GM10248 (cell line): ENCODE data around the gene SPRYD3.

ENCODE experiments used
- CTCF ChIA-PET: fragments of 300-600 bp; sonication (Branson Sonifier 250); formaldehyde crosslinking; extraction: SDS; loops from one replicate; lab custom pipeline; 2021; ENCODE audit warnings: antibody characterized with exemption; lab: Yijun Ruan, JAX
- POLR2A ChIA-PET: fragments of 350-650 bp; sonication (Branson Sonifier 250); formaldehyde crosslinking; extraction: SDS; loops from one replicate; lab custom pipeline; 2020; ENCODE audit warnings: antibody characterized with exemption; lab: Yijun Ruan, JAX
- DNase-seq: peaks from one replicate; pipeline ENCODE4 v3.0.0; 2012; ENCODE audit errors: extremely low spot score
- CTCF ChIP-seq: IDR thresholded peaks from 2 replicates; pipeline ENCODE4 v1.5.1; 2012; ENCODE audit warnings: mild to moderate bottlenecking, low read depth; ENCODE audit errors: extremely low read depth, missing control alignments, control extremely low read depth

Gene SPRYD3

GRCh38 chr12:53107122-53107521 is 27.9 kb upstream of the SPRYD3 start:
- ChIA-PET CTCF (interaction anchor here (17.2 kb wide), 1 partner anchor 39 kb away, joined by 294 read pairs; no protein-coding TSS in a partner anchor), POLR2A (no interaction called here)
- DNase-seq = no peak
- no peak for TF ChIP-seq CTCF

GRCh38 chr12:53105712-53106439 is 26.7 kb upstream of the SPRYD3 start:
- ChIA-PET POLR2A (interaction anchor here (0.6 kb wide), 1 partner anchor 49 kb away, joined by 3 read pairs; no protein-coding TSS in a partner anchor), CTCF (interaction anchor here (1.1 to 17.2 kb wide), 3 partner anchors 38 to 58 kb away, joined by 3 to 294 read pairs (median 4); no protein-coding TSS in a partner anchor)
- no peak for TF ChIP-seq CTCF

GRCh38 chr12:53105256-53105655 is 26.1 kb upstream of the SPRYD3 start:
- TF ChIP-seq CTCF = no peak
- DNase-seq = no peak
- CTCF ChIA-PET = interaction anchor here (1.1 to 17.2 kb wide), 3 partner anchors 38 to 58 kb away, joined by 3 to 294 read pairs (median 4); no protein-coding TSS in a partner anchor
- POLR2A ChIA-PET = interaction anchor here (0.6 kb wide), 1 partner anchor 50 kb away, joined by 3 read pairs; no protein-coding TSS in a partner anchor

More at GRCh38 chr12:53105712-53106439, 26.7 kb upstream of the SPRYD3 start:
- DNase-seq = no peak

- ChIA-PET CTCF (interaction anchor here (1.6 to 17.2 kb wide), 4 partner anchors 23 to 36 kb away, joined by 4 to 294 read pairs (median 6); partner anchors contain the start of gene SPRYD3), POLR2A (no interaction called here)
- no peak for TF ChIP-seq CTCF
- DNase-seq = no peak
Observed at GRCh38 chr12:53103860-53104305, 24.7 kb upstream of the SPRYD3 start.

- ChIA-PET POLR2A (interaction anchor here (0.9 kb wide), 1 partner anchor 24 kb away, joined by 5 read pairs; the partner anchor contains the start of gene SPRYD3), CTCF (interaction anchor here (0.8 to 17.2 kb wide), 8 partner anchors 10 to 55 kb away, joined by 3 to 294 read pairs (median 4); partner anchors contain the start of gene SPRYD3)
- TF ChIP-seq CTCF = no peak
- DNase-seq = no peak
Observed at GRCh38 chr12:53102883-53103807, 24.0 kb upstream of the SPRYD3 start, which contains the start of gene SOAT2. SOAT2 (plus strand) TSS chr12:53103486; CDS start chr12:53103578, 92 bp downstream.
